Activated CD8-positive, alpha-beta memory T cell treated with anti-CD3 and anti-CD28 coated beads, Interleukin-2, amount 50 U/mL, for 1 hour (primary cell): ENCODE measurements around the gene RGS9BP.
"Not testable (repeated sequence)": the region's sequence is repeated elsewhere in the genome, so short reads cannot be mapped to it uniquely, and the experiment has no call there.

Source experiments
- DNase-seq: peaks from one replicate; pipeline ENCODE4 v3.0.0-alpha.2; 2020; ENCODE audit errors: extremely low read depth

Gene RGS9BP

GRCh38 chr19:32675720-32676185 is at the start of gene RGS9BP:
TSS of gene RGS9BP (plus strand) at chr19:32675848. CDS start at chr19:32676264, 416 bp downstream.
- DNase-seq = no peak

DNA sequence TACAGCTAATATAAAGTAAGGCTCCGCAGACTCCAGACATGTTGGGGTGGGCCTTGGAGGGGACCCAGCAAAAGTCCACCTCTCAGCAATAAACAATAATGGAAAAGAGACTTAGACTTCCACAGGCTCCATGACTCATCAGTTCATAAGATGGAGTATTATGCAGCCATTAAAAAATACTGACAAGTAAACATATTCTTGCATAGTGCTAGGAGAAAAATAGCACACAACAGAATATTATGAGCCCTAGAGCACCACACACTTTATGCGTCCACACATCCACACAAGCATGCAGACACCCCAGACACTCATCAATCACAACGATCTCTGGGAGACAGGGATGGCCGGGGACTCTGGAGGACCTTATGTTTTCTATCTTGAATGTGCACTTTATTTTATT is 48.7 kb upstream of the RGS9BP start:
- no peak for DNase-seq

GRCh38 chr19:32627714-32628270 is 47.9 kb upstream of the RGS9BP start:
- DNase-seq = no peak

DNA sequence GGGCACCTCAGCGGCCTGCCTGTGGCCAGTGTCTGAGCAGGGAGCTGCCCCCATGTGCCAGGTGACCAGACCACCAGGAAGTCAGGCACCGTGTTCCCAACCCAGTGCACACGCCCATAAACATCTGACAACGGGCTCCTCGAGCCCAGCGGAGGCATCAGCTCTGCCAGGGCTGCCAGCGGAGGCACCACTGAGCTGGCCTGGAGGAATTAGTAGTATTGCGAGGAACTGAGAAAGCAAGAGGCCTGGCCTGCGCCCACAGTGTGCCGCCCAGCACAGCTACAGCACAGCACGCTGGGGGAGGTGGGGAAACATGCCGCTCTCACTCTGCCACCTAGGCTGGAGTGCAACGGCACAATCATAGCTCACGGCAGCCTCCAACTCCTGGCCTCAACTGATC is 45.3 kb upstream of the RGS9BP start:
- DNase-seq = no peak

DNA sequence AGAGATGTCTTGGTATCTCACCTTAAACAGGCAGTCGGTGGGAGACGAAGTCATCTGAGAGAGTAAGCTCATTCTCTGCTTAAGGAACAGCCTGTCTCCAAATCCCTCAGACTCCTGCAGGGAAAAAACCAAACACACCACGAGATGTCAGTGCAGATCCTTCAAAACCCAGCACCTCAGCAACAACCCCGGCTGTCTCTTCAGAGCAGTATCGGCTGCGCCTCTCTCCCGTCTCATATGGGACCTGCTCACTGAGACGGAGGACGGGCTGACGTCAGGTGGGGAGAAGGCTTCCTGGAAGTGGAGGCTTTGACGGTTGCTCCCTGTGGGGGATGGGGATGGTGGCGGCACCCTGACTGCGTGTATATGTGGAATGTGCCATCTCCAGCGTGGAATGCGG is 44.3 kb upstream of the RGS9BP start:
- no peak for DNase-seq

GRCh38 chr19:32637480-32637879 is 38.2 kb upstream of the RGS9BP start:
- no peak for DNase-seq

DNA sequence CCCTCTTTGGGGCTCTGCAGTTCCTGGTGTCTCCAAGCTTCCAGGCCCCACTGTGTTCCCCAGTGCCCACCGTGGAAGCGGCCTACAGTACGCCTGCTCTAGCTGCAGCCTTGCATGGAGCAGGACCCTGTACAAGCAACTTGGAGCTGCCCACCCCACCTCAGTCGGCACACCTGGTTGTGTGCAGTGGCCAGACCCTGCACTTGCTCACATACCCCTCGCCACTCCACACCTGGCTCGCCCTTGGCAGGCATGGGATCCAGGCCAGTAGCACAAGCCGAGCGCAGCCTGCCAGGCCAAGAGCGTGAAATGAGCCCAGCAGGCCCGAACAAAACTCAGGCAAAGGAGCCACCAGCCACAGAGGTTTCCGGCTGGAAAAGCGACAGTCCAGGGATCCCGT is 37.0 kb upstream of the RGS9BP start:
- no peak for DNase-seq

DNA sequence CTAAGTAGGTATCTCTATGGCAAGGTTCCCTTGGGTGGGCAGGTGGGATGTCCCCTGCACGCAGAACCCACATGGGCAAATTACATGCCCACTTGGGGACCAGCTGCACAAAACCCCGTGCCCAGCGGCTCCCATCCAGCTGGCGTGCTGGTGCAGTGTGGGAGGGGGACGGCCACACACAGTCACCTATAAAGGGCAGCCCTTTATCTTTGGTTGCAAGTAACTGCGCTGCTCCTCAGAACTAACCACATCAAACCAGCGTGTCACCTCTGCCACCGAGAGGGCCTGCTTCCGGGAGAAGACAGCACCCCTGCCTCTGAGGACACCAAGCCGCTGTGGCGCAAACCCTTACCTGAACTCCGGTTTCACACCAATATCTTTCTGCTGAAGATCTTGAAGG is 32.9 kb upstream of the RGS9BP start:
- no peak for DNase-seq

DNA sequence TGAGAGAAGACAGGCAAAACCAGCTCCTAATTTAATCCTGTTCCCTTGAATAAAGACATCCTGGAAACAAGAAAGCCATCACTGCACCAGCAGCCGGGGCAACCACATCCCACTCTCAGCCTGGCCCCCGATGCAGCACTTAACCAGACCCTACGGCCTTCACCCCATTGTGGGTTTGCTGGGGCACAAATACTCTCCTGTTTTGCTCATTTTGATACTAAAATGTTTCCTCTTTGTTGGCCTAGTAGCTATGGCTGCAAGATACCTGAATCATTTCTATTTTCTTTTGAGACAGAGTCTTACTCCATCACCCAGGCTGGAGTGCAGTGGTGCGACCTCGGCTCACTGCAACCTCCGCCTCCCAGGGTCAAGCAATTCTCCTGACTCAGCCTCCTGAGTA is 29.1 kb upstream of the RGS9BP start:
- DNase-seq = no peak

GRCh38 chr19:32647361-32647760 is 28.3 kb upstream of the RGS9BP start:
- DNase-seq = no peak

GRCh38 chr19:32649751-32650150 is 25.9 kb upstream of the RGS9BP start:
- no peak for DNase-seq

- no peak for DNase-seq
Measured at GRCh38 chr19:32650671-32651070, 25.0 kb upstream of the RGS9BP start.

DNA sequence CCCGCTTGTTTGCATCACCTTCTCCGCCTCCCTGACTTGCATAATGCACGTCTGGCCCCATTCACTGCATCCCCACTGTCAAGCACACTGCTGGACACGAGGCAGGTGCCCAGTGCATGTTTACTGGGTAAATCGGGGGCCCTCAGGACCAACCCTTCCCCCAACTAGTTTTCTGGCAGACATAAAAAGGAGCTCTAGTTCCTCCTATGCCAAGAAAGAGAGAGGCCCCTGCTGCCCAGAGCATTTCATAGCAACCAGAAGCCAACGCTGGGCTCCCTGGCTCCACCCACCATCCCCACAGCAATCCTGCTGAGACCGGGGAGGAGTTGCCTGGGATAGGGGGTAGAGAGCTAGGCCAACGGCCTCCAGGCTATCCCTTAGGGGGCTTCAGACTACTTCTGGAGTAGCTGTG is 23.9 kb upstream of the RGS9BP start:
- DNase-seq = no peak

- DNase-seq = not testable (repeated sequence)
Measured at GRCh38 chr19:32652331-32652730, 23.3 kb upstream of the RGS9BP start.

DNA sequence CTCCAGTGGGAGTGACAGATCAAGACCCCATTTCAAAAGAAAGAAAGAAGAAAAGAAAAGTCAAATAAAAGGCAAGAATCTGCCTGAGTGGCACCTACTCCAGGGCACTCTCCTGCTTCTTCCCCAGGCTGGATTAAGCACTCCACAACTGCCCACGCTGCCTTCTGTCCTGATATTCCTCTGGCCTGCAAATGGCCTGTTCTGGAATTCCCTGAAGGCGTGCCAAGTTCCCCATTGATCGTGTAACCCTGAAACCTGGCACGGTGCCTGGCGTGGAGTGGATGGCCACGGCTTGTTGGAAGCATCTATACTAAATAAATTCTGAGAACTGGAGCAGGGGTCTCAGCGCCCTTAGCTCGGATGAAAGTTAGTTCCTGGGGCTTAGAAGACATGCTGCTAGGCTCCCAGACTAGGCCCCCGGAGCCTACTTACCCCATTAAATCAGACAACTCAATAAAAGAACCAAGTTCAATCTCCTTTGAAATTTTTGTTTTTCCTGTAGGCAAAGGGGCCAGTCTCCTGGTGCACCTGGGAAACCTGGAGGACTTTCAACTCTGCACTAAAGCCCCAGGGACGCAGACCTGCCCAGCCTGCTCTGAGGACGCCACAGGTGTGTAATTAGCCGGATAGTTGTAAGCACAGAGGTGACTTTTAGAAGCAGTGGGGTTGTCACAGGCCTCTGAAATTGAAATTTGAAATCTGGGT is 22.6 kb upstream of the RGS9BP start:
- DNase-seq = no peak

DNA sequence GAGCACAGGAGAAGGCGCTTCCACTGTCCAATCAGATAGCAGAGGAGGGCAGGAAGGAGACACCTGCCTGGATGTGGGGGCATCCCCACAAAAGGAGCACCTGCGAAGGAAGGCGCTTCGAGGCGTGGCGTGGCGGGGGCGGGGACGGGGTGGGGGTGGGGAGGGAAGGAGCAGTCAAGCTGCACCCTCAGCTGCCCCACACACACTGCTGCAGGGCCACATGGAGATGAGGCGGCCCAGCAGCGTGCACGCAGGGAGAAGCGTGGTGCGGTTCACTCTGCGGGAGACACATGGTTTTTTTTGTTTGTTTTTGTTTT is 22.1 kb upstream of the RGS9BP start:
- DNase-seq = no peak

DNA sequence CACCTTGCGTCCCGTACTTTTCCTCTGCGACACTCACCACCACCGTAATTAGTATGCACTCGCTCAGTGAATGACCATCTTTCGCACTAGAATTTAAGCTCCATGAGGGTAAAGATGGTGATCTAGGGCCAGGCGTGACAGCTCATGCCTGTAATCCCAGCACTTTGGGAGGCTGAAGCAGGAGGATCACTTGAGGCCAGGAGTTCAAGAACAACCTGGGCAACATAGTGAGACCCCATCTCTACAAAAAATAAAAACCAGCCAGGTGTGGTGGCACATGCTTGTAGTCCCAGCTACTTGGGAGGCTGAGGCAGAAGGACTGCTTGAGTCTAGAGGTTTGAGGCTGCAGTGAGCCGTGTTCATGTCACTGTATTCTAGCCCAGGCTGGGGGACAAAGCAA is 19.3 kb upstream of the RGS9BP start:
- DNase-seq = not testable (repeated sequence)

GRCh38 chr19:32658075-32658474 is 17.6 kb upstream of the RGS9BP start:
- no peak for DNase-seq

GRCh38 chr19:32658527-32658926 is 17.1 kb upstream of the RGS9BP start:
- DNase-seq = no peak

DNA sequence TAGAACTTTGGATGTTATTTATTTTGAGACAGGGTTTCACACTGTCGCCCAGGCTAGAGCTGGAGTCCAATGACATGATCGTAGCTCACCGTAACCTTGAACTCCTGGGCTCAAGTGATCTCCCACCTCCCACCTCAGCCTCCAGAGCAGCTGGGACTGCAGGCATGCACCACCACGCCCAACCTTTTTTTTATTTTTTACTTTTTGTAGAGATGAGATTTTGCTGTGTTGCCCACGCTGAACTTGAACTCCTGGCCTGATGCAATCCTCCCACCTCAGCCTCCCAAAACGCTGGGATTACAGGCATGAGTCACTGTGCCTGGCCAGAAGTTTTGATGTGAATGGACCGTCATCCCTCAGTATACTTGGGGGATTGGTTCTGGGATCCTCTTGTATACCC is 14.3 kb upstream of the RGS9BP start:
- DNase-seq = no peak

- DNase-seq = no peak
Measured at GRCh38 chr19:32662186-32662585, 13.5 kb upstream of the RGS9BP start.

- DNase-seq = no peak
Measured at GRCh38 chr19:32666084-32666483, 9.6 kb upstream of the RGS9BP start.

DNA sequence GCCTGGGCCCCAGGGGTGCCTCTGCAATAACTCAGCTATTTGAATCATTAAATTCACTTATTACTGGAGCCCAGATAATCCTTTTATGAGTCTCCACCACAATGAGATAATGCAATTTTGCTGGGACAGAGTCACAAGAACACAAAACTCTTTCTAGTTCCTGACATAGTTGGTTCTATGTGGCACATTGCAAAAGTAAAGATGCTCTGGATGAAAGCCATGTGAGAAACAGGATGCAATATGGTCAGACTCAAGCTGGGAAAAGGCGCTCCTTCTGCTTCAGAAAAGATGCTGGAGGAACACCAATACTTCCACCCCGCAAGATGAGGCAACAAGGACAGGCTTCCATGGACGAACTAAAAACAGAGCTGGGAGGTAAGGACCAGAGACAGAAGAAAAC is 6.3 kb upstream of the RGS9BP start:
- DNase-seq = no peak
